Neural cell (in vitro differentiated cells): Measurements from ENCODE around the gene GNB1. TPM values are rescaled to one million over a fixed set of nuclear protein-coding genes. Genes with fewer than 3 reads are reported as not detected.

ENCODE experiments used
- H2AFZ ChIP-seq: fragments of 200-600, 300-800 bp; sonication (generic), shearing (Covaris generic); 2 replicates; pipeline ENCODE4 v1.6.0; 2014; ENCODE audit warnings: low read depth, mild to moderate bottlenecking, antibody characterized with exemption, low read length, moderate library complexity
- H3F3A ChIP-seq: fragments of 200-600 bp; shearing (Covaris generic); 2 replicates; pipeline ENCODE4 v1.6.1; 2016; ENCODE audit warnings: mild to moderate bottlenecking, moderate library complexity, mixed read lengths, antibody characterized with exemption, low read length; ENCODE audit not compliant: insufficient read depth, poor library complexity, severe bottlenecking
- H3K27ac ChIP-seq: fragments of 200-600, 300-800 bp; sonication (generic), shearing (Covaris generic); 2 replicates; pipeline ENCODE4 v1.5.1; 2014; ENCODE audit warnings: mild to moderate bottlenecking, low read length, moderate library complexity
- H3K27me3 ChIP-seq: fragments of 300-800, 200-600 bp; sonication (generic), shearing (Covaris generic); 2 replicates; pipeline ENCODE4 v1.6.0; 2014; ENCODE audit warnings: mild to moderate bottlenecking, low read depth, low read length, moderate library complexity; ENCODE audit not compliant: insufficient read depth
- H3K36me3 ChIP-seq: fragments of 300-800, 200-600 bp; sonication (generic), shearing (Covaris generic); 2 replicates; pipeline ENCODE4 v1.5.1; 2014; ENCODE audit warnings: mild to moderate bottlenecking, antibody characterized with exemption, low read length, moderate library complexity; ENCODE audit not compliant: insufficient read depth
- H3K4me2 ChIP-seq: fragments of 300-800, 200-600 bp; sonication (generic), shearing (Covaris generic); 2 replicates; pipeline ENCODE4 v1.6.0; 2014; ENCODE audit warnings: mild to moderate bottlenecking, low read length
- H3K4me3 ChIP-seq: fragments of 300-800, 200-600 bp; sonication (generic), shearing (Covaris generic); 2 replicates; pipeline ENCODE4 v1.5.1; 2014; ENCODE audit warnings: mild to moderate bottlenecking, low read length, moderate library complexity
- H3K79me2 ChIP-seq: fragments of 200-600 bp; shearing (Covaris generic); replicated peaks from 2 replicates; pipeline ENCODE4 v1.6.0; 2014; ENCODE audit warnings: mild to moderate bottlenecking, low read length, moderate library complexity; ENCODE audit not compliant: insufficient read depth
- H3K9ac ChIP-seq: fragments of 300-800, 200-600 bp; sonication (generic), shearing (Covaris generic); 2 replicates; pipeline ENCODE4 v1.6.1; 2016; ENCODE audit warnings: mild to moderate bottlenecking, low read length, mixed read lengths
- H3K9me2 ChIP-seq: fragments of 200-600 bp; shearing (Covaris generic); 2 replicates; pipeline ENCODE4 v1.6.1; 2016; ENCODE audit warnings: mild to moderate bottlenecking, low read length, mixed read lengths; ENCODE audit not compliant: insufficient read depth
- H3K9me3 ChIP-seq: fragments of 200-600, 300-800 bp; sonication (generic), shearing (Covaris generic); 2 replicates; pipeline ENCODE4 v1.6.1; 2016; ENCODE audit warnings: mild to moderate bottlenecking, mixed run types, low read length, moderate library complexity, mixed read lengths
- H4K20me1 ChIP-seq: fragments of 200-600 bp; shearing (Covaris generic); 2 replicates; pipeline ENCODE4 v1.6.1; 2016; ENCODE audit warnings: mild to moderate bottlenecking, mixed run types; ENCODE audit not compliant: insufficient read depth
- CTCF ChIP-seq: fragments of 450-650 bp; IDR thresholded peaks from 2 replicates; pipeline ENCODE4 v1.5.1; 2014; ENCODE audit warnings: antibody characterized with exemption, mild to moderate bottlenecking, moderate library complexity; ENCODE audit not compliant: poor library complexity, severe bottlenecking
- EP300 ChIP-seq: fragments of 450-650 bp; conservative IDR thresholded peaks from 2 replicates; pipeline ENCODE4 v1.6.1; 2014; ENCODE audit warnings: antibody characterized with exemption, mild to moderate bottlenecking, moderate library complexity; ENCODE audit not compliant: poor library complexity, severe bottlenecking
- EZH2 ChIP-seq: fragments of 200-600, 300-800 bp; shearing (Covaris generic), sonication (generic); IDR thresholded peaks from 2 replicates; pipeline ENCODE4 v1.6.1; 2014; ENCODE audit warnings: antibody characterized with exemption, low read length, borderline replicate concordance, mild to moderate bottlenecking; ENCODE audit not compliant: insufficient read depth, poor library complexity, severe bottlenecking
- MXI1 ChIP-seq: fragments of 450-650 bp; conservative IDR thresholded peaks from 2 replicates; pipeline ENCODE4 v1.6.1; 2014; ENCODE audit warnings: antibody characterized with exemption, mild to moderate bottlenecking; ENCODE audit not compliant: poor library complexity, severe bottlenecking
- POLR2AphosphoS5 ChIP-seq: IDR thresholded peaks from 2 replicates; pipeline ENCODE4 v1.6.1; 2012
- RAD21 ChIP-seq: fragments of 450-650 bp; conservative IDR thresholded peaks from 2 replicates; pipeline ENCODE4 v1.6.1; 2014; ENCODE audit warnings: antibody characterized with exemption, mild to moderate bottlenecking, moderate library complexity
- REST ChIP-seq: IDR thresholded peaks from 2 replicates; pipeline ENCODE4 v1.6.1; 2012; ENCODE audit warnings: borderline replicate concordance
- SMC3 ChIP-seq: fragments of 450-650 bp; conservative IDR thresholded peaks from 2 replicates; pipeline ENCODE4 v1.6.1; 2014; ENCODE audit warnings: antibody characterized with exemption, mild to moderate bottlenecking, moderate library complexity; ENCODE audit not compliant: poor library complexity
- TAF1 ChIP-seq: IDR thresholded peaks from 2 replicates; pipeline ENCODE4 v1.6.1; 2012; ENCODE audit warnings: low read depth
- polyA plus RNA-seq: library from polyadenylated mRNA; depleted of rRNA; stranded (reverse); fragments of >200 nt; gene quantifications from 2 replicates; pipeline ENCODE4 v1.2.3, GENCODE V29; 2014

Gene GNB1
- polyA plus RNA-seq, 1 donor from 2014 or later: 325 TPM

DNA sequence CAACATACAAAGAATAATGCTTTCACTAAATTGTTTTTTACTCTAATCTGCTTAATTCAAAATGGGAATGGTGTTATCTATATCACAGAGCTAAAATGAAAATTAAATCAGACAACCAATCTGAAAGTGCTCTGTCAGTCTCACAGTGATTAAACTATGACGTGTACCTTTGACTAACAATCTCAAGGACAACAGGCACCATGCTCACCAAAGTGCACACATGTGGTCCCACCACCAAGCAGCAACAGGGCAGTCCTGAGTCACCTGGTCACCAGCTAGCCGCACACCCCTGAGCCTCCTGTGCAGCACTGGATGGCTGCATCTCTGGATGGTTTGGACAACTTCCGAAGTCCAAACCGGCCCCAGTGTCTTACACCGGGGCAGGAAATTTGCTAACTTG, 58.1 kb downstream of the GNB1 start:
- H4K20me1 ChIP-seq: peaks cover 27% of the 10 kb centered on the region
- no peaks in the 10 kb centered on the region for H3K27me3 ChIP-seq
- H3K9ac ChIP-seq: no peak overlapping the region
- TF ChIP-seq POLR2AphosphoS5 (no peak), SMC3 (no peak), REST (no peak), EP300 (no peak), MXI1 (no peak), CTCF (no peak), RAD21 (no peak), TAF1 (no peak), EZH2 (no peak)
- H3K9me3 ChIP-seq: no peaks in the 10 kb centered on the region
- H3K4me2 ChIP-seq: no peak overlapping the region
- no peak overlapping the region for H3K27ac ChIP-seq
- H3K79me2 ChIP-seq: peaks cover 66% of the 10 kb centered on the region
- no peak overlapping the region for H3K4me3 ChIP-seq
- no peak overlapping the region for H2AFZ ChIP-seq
- no peaks in the 10 kb centered on the region for H3K36me3 ChIP-seq
- H3K9me2 ChIP-seq: no peaks in the 10 kb centered on the region
- no peaks in the 10 kb centered on the region for H3F3A ChIP-seq

DNA sequence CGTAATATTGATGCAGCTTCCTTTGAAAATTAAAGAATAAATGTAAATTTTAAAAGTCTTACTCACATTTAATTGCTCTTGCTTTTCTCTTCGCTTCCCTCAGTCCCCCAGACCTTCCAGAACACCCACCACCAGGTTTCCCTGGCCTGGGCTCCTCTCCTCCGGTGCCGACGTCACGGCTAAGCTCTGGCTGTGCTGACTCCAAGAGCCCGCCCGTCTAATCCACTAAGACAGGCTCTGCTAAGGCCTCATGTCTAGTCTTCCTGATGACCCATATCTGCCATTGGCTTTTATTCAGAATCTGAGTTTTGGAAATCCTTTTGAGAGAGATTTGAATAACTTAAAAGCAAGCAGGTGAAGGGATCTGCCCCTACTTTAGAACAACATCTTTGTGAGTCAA, 58.7 kb downstream of the GNB1 start:
- TF ChIP-seq TAF1 (no peak), REST (no peak), POLR2AphosphoS5 (no peak), RAD21 (no peak)
- no peaks in the 10 kb centered on the region for H3K9me3 ChIP-seq
- H3K9ac ChIP-seq: no peak overlapping the region
- no peak overlapping the region for H2AFZ ChIP-seq
- peaks cover 33% of the 10 kb centered on the region for H4K20me1 ChIP-seq
- no peak overlapping the region for H3K27ac ChIP-seq
- no peaks in the 10 kb centered on the region for H3K27me3 ChIP-seq
- peaks cover 72% of the 10 kb centered on the region for H3K79me2 ChIP-seq
- H3K4me2 ChIP-seq: no peak overlapping the region
- H3K9me2 ChIP-seq: no peaks in the 10 kb centered on the region
- no peaks in the 10 kb centered on the region for H3K36me3 ChIP-seq
- no peak overlapping the region for H3K4me3 ChIP-seq
- no peaks in the 10 kb centered on the region for H3F3A ChIP-seq
